Activated T-cell treated with anti-CD3 and anti-CD28 coated beads, Interleukin-2, amount 50 U/mL, for 72 hours (primary cell): ENCODE results near the gene RFX2. TPM values are rescaled to one million over a fixed set of nuclear protein-coding genes. Genes with fewer than 3 reads are reported as not detected.
A peak's percentile ranks its signal among the peaks of the same experiment; 100 is the strongest.

Experiments used
- ATAC-seq, 2 donors: fragments of 150-1000 bp; cut with Tn5 transposase; replicated peaks in 1 of 2; 2 replicates each; pipeline ENCODE4 v1.10.0; 2021; ENCODE audit warnings: moderate library complexity in 2 of 2, mild to moderate bottlenecking in 1 of 2
- DNase-seq, 2 donors: peaks; one replicate each; pipeline ENCODE4 v3.0.0; 2021 to 2022; ENCODE audit warnings: mixed read lengths in 1 of 2
- H3K27ac Mint-ChIP-seq: one replicate; pipeline ENCODE4 v1.8.0; 2022; ENCODE audit warnings: mild to moderate bottlenecking, moderate library complexity, mixed read lengths
- H3K27me3 Mint-ChIP-seq: one replicate; pipeline ENCODE4 v1.8.0; 2022; ENCODE audit warnings: low read depth, mixed read lengths
- H3K36me3 Mint-ChIP-seq, 2 donors: one replicate each; pipeline ENCODE4 v1.8.0; 2022; ENCODE audit warnings: mixed read lengths in 2 of 2, mild to moderate bottlenecking in 1 of 2; ENCODE audit not compliant: insufficient read depth in 2 of 2
- H3K4me1 Mint-ChIP-seq: one replicate; pipeline ENCODE4 v1.8.0; 2022; ENCODE audit warnings: low read depth, mixed read lengths
- H3K4me3 Mint-ChIP-seq, 2 donors: one replicate each; pipeline ENCODE4 v1.8.0; 2022; ENCODE audit warnings: mild to moderate bottlenecking in 2 of 2, mixed read lengths in 2 of 2, moderate library complexity in 2 of 2
- H3K9me3 Mint-ChIP-seq, 2 donors: one replicate each; pipeline ENCODE4 v1.8.0; 2022; ENCODE audit warnings: mixed read lengths in 2 of 2
- total RNA-seq, 2 donors: library from RNA; stranded (reverse); gene quantifications; one replicate each; pipeline ENCODE4 v1.2.3, GENCODE V29; 2022

The RFX2 gene
- total RNA-seq, 2 donors from 2014 or later = 8.7 to 11.6 TPM

- Mint-ChIP-seq H3K27me3 (no peaks in the 10 kb centered on the region), H3K36me3 (no peaks in the 10 kb centered on the region), H3K27ac (no peak overlapping the region), H3K4me3 (peak overlapping the region; percentile 77 to 78), H3K4me1 (peaks cover 66% of the 10 kb centered on the region), H3K9me3 (no peaks in the 10 kb centered on the region)
- DNase-seq (no peak), ATAC-seq (no peak)
Measured at GRCh38 chr19:6059988-6060599, 50.2 kb downstream of the RFX2 start.

GRCh38 chr19:6059396-6059947 lies 50.8 kb downstream of the RFX2 start:
- peaks cover 61% of the 10 kb centered on the region for H3K4me1 Mint-ChIP-seq
- no peaks in the 10 kb centered on the region for H3K27me3 Mint-ChIP-seq
- H3K9me3 Mint-ChIP-seq = no peaks in the 10 kb centered on the region
- DNase-seq = no peak
- no peak for ATAC-seq
- H3K4me3 Mint-ChIP-seq = peak overlapping the region; percentile 77 to 78
- no peaks in the 10 kb centered on the region for H3K36me3 Mint-ChIP-seq
- no peak overlapping the region for H3K27ac Mint-ChIP-seq

- no peak for ATAC-seq
- no peak overlapping the region for H3K4me3 Mint-ChIP-seq
- no peaks in the 10 kb centered on the region for H3K36me3 Mint-ChIP-seq
- H3K4me1 Mint-ChIP-seq = peaks cover 53% of the 10 kb centered on the region
- H3K27ac Mint-ChIP-seq = no peak overlapping the region
- H3K27me3 Mint-ChIP-seq = no peaks in the 10 kb centered on the region
- DNase-seq = no peak
- H3K9me3 Mint-ChIP-seq = no peaks in the 10 kb centered on the region
Measured at GRCh38 chr19:6058518-6059201, 51.6 kb downstream of the RFX2 start.

GRCh38 chr19:6057651-6058517 lies 52.4 kb downstream of the RFX2 start:
- no peak overlapping the region for H3K27ac Mint-ChIP-seq
- H3K4me1 Mint-ChIP-seq = peaks cover 49% of the 10 kb centered on the region
- no peak overlapping the region for H3K4me3 Mint-ChIP-seq
- no peaks in the 10 kb centered on the region for H3K9me3 Mint-ChIP-seq
- ATAC-seq = no peak
- H3K27me3 Mint-ChIP-seq = no peaks in the 10 kb centered on the region
- DNase-seq = no peak
- H3K36me3 Mint-ChIP-seq = no peaks in the 10 kb centered on the region

GRCh38 chr19:6056801-6057650 lies 53.3 kb downstream of the RFX2 start:
- peaks cover 40% of the 10 kb centered on the region for H3K4me1 Mint-ChIP-seq
- no peaks in the 10 kb centered on the region for H3K27me3 Mint-ChIP-seq
- H3K9me3 Mint-ChIP-seq = no peaks in the 10 kb centered on the region
- H3K27ac Mint-ChIP-seq = no peak overlapping the region
- no peak for DNase-seq
- peak in 1 of 2 donors; percentile 22 for ATAC-seq
- no peak overlapping the region for H3K4me3 Mint-ChIP-seq
- no peaks in the 10 kb centered on the region for H3K36me3 Mint-ChIP-seq

- no peak for ATAC-seq
- Mint-ChIP-seq H3K4me3 (no peak overlapping the region), H3K27ac (no peak overlapping the region), H3K9me3 (no peaks in the 10 kb centered on the region), H3K4me1 (peaks cover 33% of the 10 kb centered on the region), H3K27me3 (no peaks in the 10 kb centered on the region), H3K36me3 (no peaks in the 10 kb centered on the region)
- DNase-seq = no peak
Measured at GRCh38 chr19:6056282-6056741, 54.0 kb downstream of the RFX2 start.

GRCh38 chr19:6055013-6055795 lies 55.1 kb downstream of the RFX2 start:
- no peak overlapping the region for H3K4me3 Mint-ChIP-seq
- ATAC-seq (peak in 1 of 2 donors; percentile 60), DNase-seq (no peak)
- H3K4me1 Mint-ChIP-seq = peaks cover 22% of the 10 kb centered on the region
- no peaks in the 10 kb centered on the region for H3K9me3 Mint-ChIP-seq
- H3K36me3 Mint-ChIP-seq = no peaks in the 10 kb centered on the region
- peak overlapping the region; percentile 45 for H3K27ac Mint-ChIP-seq
- no peaks in the 10 kb centered on the region for H3K27me3 Mint-ChIP-seq

- Mint-ChIP-seq H3K4me1 (peaks cover 7% of the 10 kb centered on the region), H3K4me3 (peak overlapping the region; percentile 64 to 71), H3K27ac (peak overlapping the region; percentile 84), H3K36me3 (no peaks in the 10 kb centered on the region), H3K27me3 (no peaks in the 10 kb centered on the region), H3K9me3 (no peaks in the 10 kb centered on the region)
- peak; percentile 81 to 85 for DNase-seq
- peak; percentile 100 for ATAC-seq
Measured at GRCh38 chr19:6048793-6049405, 61.4 kb downstream of the RFX2 start.

- DNase-seq (no peak), ATAC-seq (no peak)
- peaks cover 7% of the 10 kb centered on the region for H3K4me1 Mint-ChIP-seq
- H3K4me3 Mint-ChIP-seq = peak overlapping the region in 1 of 2 donors; percentile 64
- H3K27me3 Mint-ChIP-seq = no peaks in the 10 kb centered on the region
- no peaks in the 10 kb centered on the region for H3K36me3 Mint-ChIP-seq
- H3K27ac Mint-ChIP-seq = no peak overlapping the region
- H3K9me3 Mint-ChIP-seq = no peaks in the 10 kb centered on the region
Measured at GRCh38 chr19:6048348-6048747, 62.0 kb downstream of the RFX2 start.

GRCh38 chr19:6047741-6048251 lies 62.5 kb downstream of the RFX2 start:
- H3K27ac Mint-ChIP-seq = no peak overlapping the region
- H3K4me3 Mint-ChIP-seq = no peak overlapping the region
- no peaks in the 10 kb centered on the region for H3K27me3 Mint-ChIP-seq
- peaks cover 7% of the 10 kb centered on the region for H3K4me1 Mint-ChIP-seq
- DNase-seq = no peak
- no peaks in the 10 kb centered on the region for H3K36me3 Mint-ChIP-seq
- ATAC-seq = no peak
- H3K9me3 Mint-ChIP-seq = no peaks in the 10 kb centered on the region

- no peak for ATAC-seq
- Mint-ChIP-seq H3K27ac (no peak overlapping the region), H3K9me3 (no peaks in the 10 kb centered on the region), H3K27me3 (no peaks in the 10 kb centered on the region), H3K36me3 (no peaks in the 10 kb centered on the region), H3K4me3 (no peak overlapping the region), H3K4me1 (peaks cover 7% of the 10 kb centered on the region)
- no peak for DNase-seq
Measured at GRCh38 chr19:6047256-6047655, 63.0 kb downstream of the RFX2 start.
